Measurements from ENCODE around the gene ABCF2. TPM values are rescaled to one million over a fixed set of nuclear protein-coding genes. Genes with fewer than 3 reads are reported as not detected.

ABCF2 gene
- 75.4 and 102 TPM in 2 replicates for polyA plus RNA-seq (2012; rRNA removed)
- 49.9 and 79.5 TPM in 2 replicates for polyA plus RNA-seq (2012; cell fraction: cytosol; rRNA removed)
- 69.6 and 89.1 TPM in 2 replicates for polyA plus RNA-seq (2012; cell fraction: nucleus; rRNA removed)

DNA sequence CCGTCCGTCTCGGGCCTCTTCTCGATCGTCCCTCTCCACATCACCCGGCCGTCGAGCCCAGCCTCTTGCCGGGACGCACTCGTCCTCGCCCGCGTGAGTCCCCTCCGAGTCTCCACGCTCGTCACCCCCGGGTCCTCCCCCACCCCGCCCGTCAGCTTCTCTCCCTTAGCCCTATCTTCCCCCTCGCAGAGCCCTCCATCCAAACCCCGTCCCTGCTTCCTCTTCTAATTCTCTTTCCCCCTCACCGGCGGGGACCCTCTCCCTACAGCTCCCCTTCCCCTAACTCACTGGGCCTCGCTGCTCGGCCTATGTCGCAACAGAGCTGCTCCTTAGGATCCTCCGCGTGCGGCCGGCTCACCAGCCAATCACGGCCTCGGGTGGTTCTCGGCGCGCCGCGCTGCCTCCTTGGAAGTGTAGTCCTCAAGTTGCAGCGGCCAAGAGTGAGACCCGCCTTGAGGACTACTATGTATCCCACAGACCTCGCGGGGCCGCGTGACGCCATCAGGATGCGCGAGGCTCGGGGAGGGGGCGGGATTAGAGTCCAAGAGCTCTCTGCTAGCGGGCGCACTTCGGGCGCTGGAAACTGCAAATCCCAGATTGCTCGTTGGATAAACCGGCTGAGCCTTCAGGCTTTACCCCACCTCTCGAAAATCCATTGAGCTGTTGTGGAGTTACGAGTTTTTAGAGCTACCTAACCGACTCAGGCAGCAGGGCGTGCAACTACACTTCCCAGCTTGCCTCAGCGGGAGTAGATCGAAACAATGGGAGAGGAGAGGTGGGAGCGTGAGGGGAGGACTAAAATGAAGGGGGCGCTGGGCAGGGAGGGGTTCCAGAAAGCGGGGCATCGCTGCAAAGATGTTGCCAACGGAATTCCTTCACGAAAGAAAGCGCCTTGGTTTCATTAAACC, at the start of gene ABCF2:
TSS of gene ABCF2 (minus strand) at position 331 of the 908 bp plus-strand sequence. CDS start 747 bp downstream, outside the sequence.
- H3K4me1 ChIP-seq (ENCODE audit: control insufficient read depth in 1 of 2, insufficient read depth in 2 of 2, low read depth in 1 of 2, low read length in 1 of 2): peaks cover 10 to 26% of the 10 kb centered on the region in 2 experiments
- H3K4me2 ChIP-seq: peak within 1 kb of the TSS; percentile 90
- no peaks in the 10 kb centered on the region for H3K9me3 ChIP-seq
- H3K9me2 ChIP-seq: no peaks in the 10 kb centered on the region
- H3K27ac ChIP-seq (ENCODE audit: low read depth in 2 of 2, low read length in 1 of 2): peak within 1 kb of the TSS; percentile 80 to 96
- under 1% methylated on average over 60 of the region's 68 CpGs for WGBS (ENCODE audit: low lambda C conversion rate)
- H3F3A ChIP-seq (replicated peaks; ENCODE audit: insufficient read depth): peaks cover 9% of the 10 kb centered on the region
- H3K9ac ChIP-seq: peak within 1 kb of the TSS; percentile 81
- no peaks in the 10 kb centered on the region for H4K20me1 ChIP-seq (ENCODE audit: insufficient read depth)
- H3K79me2 ChIP-seq (ENCODE audit: insufficient read depth): peaks cover 29% of the 10 kb centered on the region
- POLR2A ChIA-PET: interaction anchor here (0.6 to 2.0 kb wide), 17 partner anchors 8 to 859 kb away, joined by 3 to 20 read pairs (median 3); partner anchors contain the start of genes ABCB8, AGAP3, REPIN1 and TMUB1
- peak within 1 kb of the TSS; percentile 80 to 97 for H3K4me3 ChIP-seq (ENCODE audit: low read depth in 2 of 2, low read length in 1 of 2)
- peak; percentile 66 for TF ChIP-seq ELF1 (IDR thresholded peaks at IDR 0.05)
- peak; percentile 72; the same call in 1 of the 2 replicates for TF ChIP-seq SIN3A (IDR thresholded peaks at IDR 0.05; ENCODE audit: borderline replicate concordance, low read depth, low read length)
- TF ChIP-seq FOXJ3 (CRISPR knock-in tag; IDR thresholded peaks at IDR 0.05): peak; percentile 63; the same call in 1 of the 2 replicates
- no peak for TF ChIP-seq TEAD4 (IDR thresholded peaks at IDR 0.05; ENCODE audit: borderline replicate concordance, insufficient read depth)
- peak; percentile 55 for TF ChIP-seq GATA2 (CRISPR knock-in tag; IDR thresholded peaks at IDR 0.05)
- TF ChIP-seq YY1 (IDR thresholded peaks at IDR 0.05; ENCODE audit: low read depth): peak; percentile 66; the same call in 1 of the 2 replicates
- no peak; the same call in 1 of the 2 replicates for TF ChIP-seq TCF12 (IDR thresholded peaks at IDR 0.05)
- peak; percentile 86 for TF ChIP-seq POLR2AphosphoS5 (IDR thresholded peaks at IDR 0.05; ENCODE audit: low read depth, low read length)
- TF ChIP-seq, protein P1, sequence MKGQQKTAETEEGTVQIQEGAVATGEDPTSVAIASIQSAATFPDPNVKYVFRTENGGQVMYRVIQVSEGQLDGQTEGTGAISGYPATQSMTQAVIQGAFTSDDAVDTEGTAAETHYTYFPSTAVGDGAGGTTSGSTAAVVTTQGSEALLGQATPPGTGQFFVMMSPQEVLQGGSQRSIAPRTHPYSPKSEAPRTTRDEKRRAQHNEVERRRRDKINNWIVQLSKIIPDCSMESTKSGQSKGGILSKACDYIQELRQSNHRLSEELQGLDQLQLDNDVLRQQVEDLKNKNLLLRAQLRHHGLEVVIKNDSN (IDR thresholded peaks at IDR 0.05; ENCODE audit: borderline replicate concordance, low read depth): no peak
- TF ChIP-seq TAF1 (IDR thresholded peaks at IDR 0.05; ENCODE audit: borderline replicate concordance, low read depth, low read length): peak; percentile 58; the same call in 1 of the 2 replicates
- TF ChIP-seq, protein P2, sequence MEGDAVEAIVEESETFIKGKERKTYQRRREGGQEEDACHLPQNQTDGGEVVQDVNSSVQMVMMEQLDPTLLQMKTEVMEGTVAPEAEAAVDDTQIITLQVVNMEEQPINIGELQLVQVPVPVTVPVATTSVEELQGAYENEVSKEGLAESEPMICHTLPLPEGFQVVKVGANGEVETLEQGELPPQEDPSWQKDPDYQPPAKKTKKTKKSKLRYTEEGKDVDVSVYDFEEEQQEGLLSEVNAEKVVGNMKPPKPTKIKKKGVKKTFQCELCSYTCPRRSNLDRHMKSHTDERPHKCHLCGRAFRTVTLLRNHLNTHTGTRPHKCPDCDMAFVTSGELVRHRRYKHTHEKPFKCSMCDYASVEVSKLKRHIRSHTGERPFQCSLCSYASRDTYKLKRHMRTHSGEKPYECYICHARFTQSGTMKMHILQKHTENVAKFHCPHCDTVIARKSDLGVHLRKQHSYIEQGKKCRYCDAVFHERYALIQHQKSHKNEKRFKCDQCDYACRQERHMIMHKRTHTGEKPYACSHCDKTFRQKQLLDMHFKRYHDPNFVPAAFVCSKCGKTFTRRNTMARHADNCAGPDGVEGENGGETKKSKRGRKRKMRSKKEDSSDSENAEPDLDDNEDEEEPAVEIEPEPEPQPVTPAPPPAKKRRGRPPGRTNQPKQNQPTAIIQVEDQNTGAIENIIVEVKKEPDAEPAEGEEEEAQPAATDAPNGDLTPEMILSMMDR (IDR thresholded peaks at IDR 0.05): peak; percentile 32; the same call in 1 of the 2 replicates
- TF ChIP-seq, protein P3, sequence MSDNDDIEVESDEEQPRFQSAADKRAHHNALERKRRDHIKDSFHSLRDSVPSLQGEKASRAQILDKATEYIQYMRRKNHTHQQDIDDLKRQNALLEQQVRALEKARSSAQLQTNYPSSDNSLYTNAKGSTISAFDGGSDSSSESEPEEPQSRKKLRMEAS (IDR thresholded peaks at IDR 0.05; ENCODE audit: low read depth): peak; percentile 87
- peak; percentile 93 for TF ChIP-seq MXI1 (IDR thresholded peaks at IDR 0.05; ENCODE audit: low read depth, low read length)
- peak; percentile 51; the same call in 1 of the 2 replicates for TF ChIP-seq GABPA (IDR thresholded peaks at IDR 0.05; ENCODE audit: low read depth)
- no peak for TF ChIP-seq EZH2phosphoT487 (IDR thresholded peaks at IDR 0.05; ENCODE audit: borderline replicate concordance, low read depth)
- peak; percentile 97 for TF ChIP-seq CHD2 (IDR thresholded peaks at IDR 0.05; ENCODE audit: low read length, partially characterized antibody)
- TF ChIP-seq, protein P4, sequence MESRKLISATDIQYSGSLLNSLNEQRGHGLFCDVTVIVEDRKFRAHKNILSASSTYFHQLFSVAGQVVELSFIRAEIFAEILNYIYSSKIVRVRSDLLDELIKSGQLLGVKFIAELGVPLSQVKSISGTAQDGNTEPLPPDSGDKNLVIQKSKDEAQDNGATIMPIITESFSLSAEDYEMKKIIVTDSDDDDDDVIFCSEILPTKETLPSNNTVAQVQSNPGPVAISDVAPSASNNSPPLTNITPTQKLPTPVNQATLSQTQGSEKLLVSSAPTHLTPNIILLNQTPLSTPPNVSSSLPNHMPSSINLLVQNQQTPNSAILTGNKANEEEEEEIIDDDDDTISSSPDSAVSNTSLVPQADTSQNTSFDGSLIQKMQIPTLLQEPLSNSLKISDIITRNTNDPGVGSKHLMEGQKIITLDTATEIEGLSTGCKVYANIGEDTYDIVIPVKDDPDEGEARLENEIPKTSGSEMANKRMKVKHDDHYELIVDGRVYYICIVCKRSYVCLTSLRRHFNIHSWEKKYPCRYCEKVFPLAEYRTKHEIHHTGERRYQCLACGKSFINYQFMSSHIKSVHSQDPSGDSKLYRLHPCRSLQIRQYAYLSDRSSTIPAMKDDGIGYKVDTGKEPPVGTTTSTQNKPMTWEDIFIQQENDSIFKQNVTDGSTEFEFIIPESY (IDR thresholded peaks at IDR 0.05; ENCODE audit: borderline replicate concordance, low read depth): peak; percentile 94
- H3K36me3 ChIP-seq (replicated peaks in 1 of 2; ENCODE audit: control insufficient read depth in 1 of 2, insufficient read depth in 2 of 2, low read length in 1 of 2): peaks cover 34 to 38% of the 10 kb centered on the region in 2 experiments
- no peaks in the 10 kb centered on the region for H3K27me3 ChIP-seq (ENCODE audit: insufficient read depth)
- peak within 1 kb of the TSS; percentile 86 for H2AFZ ChIP-seq (ENCODE audit: low read depth)
- CTCF ChIA-PET: interaction anchor here (0.7 to 4.9 kb wide), 16 partner anchors 9 to 209 kb away, joined by 3 to 46 read pairs (median 4); partner anchors contain the start of gene GBX1
- peak; percentile 99 for DNase-seq

All from SK-N-SH (cell line).